HT-29 (cell line): Measurements from ENCODE around the gene SMG6. TPM values are rescaled to one million over a fixed set of nuclear protein-coding genes. Genes with fewer than 3 reads are reported as not detected.
A peak's percentile ranks its signal among the peaks of the same experiment; 100 is the strongest.
"Not testable (repeated sequence)": the region's sequence is repeated elsewhere in the genome, so short reads cannot be mapped to it uniquely, and the experiment has no call there.

Source experiments
- DNase-seq: peaks from one replicate; pipeline ENCODE4 v3.0.0-alpha.2; 2015; ENCODE audit warnings: low spot score
- total RNA-seq: library from RNA; depleted of rRNA; stranded (reverse); fragments of >200 nt; shearing (Covaris generic); gene quantifications from 2 replicates; pipeline ENCODE4 v1.2.3, GENCODE V29; 2014

The SMG6 gene
- total RNA-seq, 1 experiment from 2014 or later, result 14.9 TPM

DNA sequence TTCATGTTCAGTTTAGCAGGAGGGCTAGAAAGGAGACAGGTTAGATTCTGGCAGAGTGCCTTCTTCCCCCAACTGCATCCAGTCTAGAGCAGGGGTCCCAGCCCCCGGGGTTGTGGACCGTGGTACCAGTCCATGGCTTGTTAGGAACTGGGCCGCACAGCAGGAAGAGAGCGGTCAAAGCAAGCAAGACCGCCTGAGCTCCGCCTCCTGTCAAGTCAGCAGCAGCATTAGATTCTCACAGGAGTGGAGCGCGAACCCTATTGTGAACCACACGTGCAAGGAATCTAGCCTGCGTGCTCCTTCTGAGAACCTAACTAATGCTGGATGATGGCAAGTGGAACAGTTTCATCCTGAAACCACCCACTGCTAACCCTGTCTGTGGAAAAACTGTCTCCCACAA lies 153.7 kb downstream of the SMG6 start:
- DNase-seq, result no peak

GRCh38 chr17:2146132-2146871 lies 157.3 kb downstream of the SMG6 start:
- no peak for DNase-seq

DNA sequence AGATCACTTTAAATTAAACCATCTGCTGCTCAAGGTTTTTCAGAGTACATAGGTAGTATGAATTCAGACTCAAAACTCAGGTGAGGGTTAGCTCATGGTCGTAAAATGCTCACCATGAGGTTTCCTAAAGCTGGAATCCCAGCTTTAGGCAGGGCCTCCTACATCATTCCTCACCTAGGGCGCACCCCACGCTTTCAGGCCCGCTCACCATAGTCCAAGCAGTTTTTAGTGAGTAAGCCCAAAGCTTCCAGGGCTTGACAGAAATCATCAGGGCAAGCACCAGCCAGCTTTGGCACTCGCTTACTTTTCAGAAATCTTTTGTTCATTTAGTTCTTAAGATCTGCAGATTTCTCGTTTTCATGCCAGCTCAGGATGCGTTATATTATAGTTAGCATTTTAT lies 158.9 kb downstream of the SMG6 start:
- DNase-seq, result no peak

GRCh38 chr17:2143332-2143731 lies 160.3 kb downstream of the SMG6 start:
- no peak for DNase-seq

- not testable (repeated sequence) for DNase-seq
Measured at GRCh38 chr17:2142682-2143081, 160.9 kb downstream of the SMG6 start.

DNA sequence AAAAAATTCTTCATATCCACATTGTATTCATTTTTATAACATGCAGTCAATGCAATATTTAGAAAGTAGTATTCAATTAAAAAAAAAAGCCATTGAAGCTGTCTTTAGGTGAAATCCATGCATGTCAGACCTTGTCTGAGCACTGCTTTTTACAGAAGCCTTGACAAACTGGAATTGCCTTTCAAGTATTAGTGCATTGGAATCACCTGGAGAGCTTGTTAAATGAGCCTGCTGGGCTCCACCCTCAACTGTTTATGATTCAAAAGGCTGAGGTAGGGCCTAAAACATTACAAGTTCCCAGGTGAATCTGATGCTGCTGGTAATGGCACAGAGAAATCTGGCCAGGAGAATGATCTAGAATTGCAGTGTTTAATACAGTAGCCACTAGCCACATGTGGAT lies 162.9 kb downstream of the SMG6 start:
- DNase-seq, result no peak

DNA sequence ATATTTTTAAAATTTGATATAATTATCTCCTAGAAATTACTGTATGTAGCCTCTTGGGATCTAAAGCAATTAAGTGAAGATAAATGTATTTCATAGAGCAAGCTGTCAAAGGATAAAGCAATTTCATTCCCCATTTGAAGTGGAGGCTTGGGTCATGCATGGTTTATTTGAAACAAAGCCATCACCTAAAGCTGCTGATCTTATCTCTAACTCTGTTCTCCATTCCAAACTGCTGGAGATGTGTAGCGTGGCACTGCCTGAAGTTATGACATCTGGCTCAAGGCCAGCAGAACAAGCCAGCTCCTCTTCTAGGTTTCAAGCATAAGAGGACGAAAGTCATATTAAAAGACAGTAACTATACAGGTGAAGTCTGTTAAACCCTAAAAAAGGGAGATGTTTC lies 164.8 kb downstream of the SMG6 start:
- DNase-seq, result peak; percentile 54

GRCh38 chr17:2138318-2138717 lies 165.3 kb downstream of the SMG6 start:
- DNase-seq, result peak; percentile 7

DNA sequence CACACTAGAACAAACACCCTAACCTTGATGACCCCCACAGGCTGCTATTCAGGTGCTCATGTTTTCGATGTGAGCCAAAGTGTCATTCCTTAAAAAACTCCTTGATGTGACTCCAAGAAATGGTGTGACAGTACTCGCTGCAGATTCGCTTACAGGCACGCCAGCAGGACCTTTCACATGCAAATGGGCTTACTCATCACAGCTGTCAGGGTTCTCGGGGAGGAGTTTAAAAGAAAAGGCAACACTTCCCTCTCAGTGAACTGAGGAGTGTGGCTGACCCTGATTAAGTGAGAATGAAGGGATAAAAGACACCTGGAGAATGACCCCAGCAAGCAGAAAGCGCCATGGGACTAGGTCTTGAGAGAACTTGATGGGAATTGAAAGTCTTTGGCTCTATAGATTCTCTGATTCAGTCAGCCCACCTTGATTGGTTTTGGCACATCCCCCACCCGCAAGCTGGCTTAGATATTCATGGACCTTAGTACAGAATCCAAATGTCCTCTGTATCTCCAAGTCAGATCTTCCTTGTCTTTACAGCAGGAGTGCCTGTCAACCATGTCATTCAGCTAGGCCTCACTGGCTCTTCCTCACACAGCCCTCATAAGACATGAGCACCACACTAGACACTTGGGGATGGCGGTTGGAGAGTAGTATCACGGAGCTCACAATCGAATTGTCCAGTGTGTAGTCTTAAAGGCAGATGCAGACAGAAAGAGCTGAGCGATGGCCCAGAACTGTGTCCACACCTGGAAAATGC lies 166.1 kb downstream of the SMG6 start:
- no peak for DNase-seq

DNA sequence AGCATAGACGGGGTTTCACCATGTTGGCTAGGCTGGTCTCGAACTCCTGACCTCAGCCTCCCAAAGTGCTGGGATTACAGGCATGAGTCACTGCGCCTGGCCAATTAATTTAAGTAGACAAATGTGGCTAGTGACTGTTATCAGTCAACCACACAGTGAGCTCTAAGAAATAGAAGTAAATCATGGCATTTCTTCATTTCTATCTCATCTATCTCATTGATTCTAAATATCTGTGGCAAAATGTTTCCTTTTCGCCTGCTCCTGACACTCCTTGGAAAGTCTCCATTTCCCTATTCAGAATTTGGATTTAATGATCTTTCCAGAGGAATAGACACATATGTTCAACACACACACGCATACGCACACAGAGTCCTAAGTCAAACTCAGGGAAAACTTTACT lies 167.3 kb downstream of the SMG6 start:
- no peak for DNase-seq

GRCh38 chr17:2128011-2128410 lies 175.6 kb downstream of the SMG6 start:
- no peak for DNase-seq

GRCh38 chr17:2125013-2125535 lies 178.5 kb downstream of the SMG6 start:
- DNase-seq, result no peak

DNA sequence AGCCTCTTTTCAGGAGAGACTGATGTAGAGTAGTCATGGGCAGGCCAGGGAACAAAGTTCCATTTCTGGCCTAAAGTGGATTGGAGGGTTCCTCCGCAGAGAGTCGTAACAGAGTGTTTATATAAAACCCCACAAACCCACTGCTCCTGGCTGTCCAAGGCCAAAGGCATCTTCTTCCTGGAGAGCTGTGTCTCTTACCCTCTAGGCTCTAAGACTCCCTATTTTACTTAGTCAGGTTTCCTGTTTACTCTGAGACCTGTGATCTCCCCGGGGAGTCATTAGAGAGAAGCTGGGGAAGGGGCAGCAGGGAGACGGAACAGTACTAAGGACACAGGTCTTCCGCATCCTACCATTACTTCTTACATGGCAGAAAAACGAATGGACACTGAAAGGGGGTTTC lies 179.2 kb downstream of the SMG6 start:
- DNase-seq, result no peak

GRCh38 chr17:2123375-2124251 lies 180.0 kb downstream of the SMG6 start:
- peak; percentile 44 for DNase-seq

DNA sequence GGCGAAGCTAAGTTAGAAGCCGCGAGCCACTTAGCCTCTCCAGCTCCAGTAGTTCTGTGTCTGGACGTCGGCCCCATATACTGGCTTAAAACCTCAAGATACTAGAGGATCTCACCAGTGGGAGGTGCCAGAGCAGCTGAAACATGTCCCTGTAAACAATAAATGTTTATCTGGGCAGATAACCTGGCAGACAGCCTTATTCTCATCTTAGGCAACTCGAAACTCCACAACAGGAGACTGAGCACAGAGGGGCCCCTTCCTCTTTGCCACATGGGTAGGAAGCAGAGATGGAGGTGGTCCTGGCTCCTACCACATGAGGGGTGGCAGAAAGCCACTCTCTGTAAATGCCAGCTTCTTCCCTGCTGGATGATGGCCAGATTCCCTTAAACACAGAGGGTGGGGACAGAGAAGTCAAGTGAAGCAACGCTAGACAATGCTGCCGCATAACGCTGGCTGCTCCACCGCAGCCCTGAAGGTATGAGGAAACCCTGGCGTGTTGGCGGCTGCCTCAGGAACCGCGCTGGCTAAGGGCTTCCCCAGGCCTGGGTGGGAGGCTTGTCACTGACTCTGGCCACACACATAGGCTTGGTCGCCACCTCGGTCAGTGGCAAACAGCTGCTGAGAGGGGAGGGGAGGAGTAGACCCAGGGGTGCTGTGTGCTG lies 180.8 kb downstream of the SMG6 start:
- DNase-seq, result peak; percentile 86

DNA sequence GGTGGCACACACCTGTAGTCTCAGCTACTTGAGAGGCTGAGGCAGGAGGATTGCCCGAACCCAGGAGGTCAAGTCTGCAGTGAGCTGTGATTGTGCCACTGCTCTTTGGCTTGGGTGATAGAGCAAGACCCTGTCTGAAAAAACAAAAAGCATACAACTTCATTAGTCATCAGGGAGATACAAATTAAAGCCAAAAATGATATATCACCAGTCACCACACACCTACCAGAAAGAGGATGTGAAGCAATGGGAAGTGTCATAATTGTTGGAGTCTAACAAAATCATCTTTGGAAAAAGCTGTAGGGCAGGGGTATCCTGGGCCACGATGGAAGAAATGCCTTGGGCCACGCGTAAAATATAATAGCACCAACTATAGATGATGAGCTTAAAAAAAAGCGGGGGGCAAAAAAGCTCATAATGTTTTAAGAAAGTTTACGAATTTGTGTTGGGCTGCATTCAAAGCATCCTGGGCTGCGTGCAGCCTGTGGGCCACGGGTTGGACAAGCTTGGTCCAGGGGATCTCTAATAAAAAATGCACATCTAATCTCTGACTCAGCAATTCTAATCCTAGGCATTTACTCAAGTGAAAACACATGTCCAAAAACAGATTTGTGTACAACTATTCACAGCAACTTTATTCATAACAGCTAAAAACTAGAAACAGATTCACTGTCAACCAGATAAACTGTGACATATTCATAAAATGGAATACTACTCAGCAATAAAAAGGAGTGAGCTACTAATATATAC lies 182.8 kb downstream of the SMG6 start:
- DNase-seq, result no peak

DNA sequence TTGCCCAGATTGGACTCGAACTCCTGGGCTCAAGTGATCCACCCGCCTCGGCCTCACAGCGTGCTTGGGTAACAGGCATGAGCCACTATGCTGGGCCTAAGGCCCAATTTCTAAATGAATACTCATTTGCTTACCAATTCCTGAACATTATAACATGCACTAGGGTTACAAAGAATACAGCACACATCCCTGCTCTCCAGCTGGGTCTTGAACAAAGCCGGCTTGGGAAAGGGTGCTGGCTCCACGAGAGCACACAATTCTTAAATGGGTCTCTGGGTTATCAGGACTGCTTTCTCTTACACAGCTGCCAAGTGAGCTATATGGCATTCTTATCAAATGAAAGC lies 190.3 kb downstream of the SMG6 start:
- DNase-seq, result no peak

- peak; percentile 45 for DNase-seq
Measured at GRCh38 chr17:2111691-2112090, 191.9 kb downstream of the SMG6 start.

DNA sequence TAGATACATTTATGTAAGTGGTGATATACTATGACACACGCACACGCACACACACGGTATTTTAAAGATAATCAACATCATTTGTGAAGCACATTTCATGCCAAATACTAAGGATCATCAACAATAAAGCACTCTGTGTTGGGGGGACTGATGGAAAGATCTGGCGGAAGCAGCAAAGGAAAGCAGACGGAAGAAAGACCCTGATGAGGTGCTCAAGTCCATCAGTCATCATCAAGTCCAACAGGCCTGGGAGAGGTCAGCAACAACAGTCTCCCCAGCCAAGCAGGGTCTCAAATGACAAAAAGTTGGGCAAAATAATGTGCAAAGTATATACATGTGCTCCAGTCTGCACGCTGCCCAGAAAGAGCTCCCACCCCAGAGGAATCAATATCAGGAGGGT lies 193.1 kb downstream of the SMG6 start:
- DNase-seq, result no peak

- DNase-seq, result no peak
Measured at GRCh38 chr17:2108170-2108569, 195.4 kb downstream of the SMG6 start.

DNA sequence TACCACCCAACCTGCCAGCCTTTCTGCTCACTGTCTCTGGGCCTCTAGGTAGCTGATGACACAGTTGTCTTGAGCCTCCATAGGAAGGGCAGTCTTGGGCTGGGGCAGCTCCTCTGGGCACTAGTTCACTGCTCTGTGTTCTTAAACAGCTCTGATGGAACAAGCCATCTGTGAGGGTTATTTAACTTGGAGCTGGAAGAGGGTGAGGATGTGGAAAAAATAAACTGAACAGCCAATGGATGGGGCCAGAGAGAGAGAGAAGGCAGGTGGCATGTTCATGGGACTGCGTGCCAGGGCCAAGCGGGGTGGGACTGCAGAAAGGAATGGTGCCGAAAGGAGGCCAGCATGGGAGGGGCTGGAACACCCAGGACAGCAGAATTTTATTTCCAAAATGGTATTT lies 196.1 kb downstream of the SMG6 start:
- DNase-seq, result no peak
